ENCODE measurements around the gene PRKCD.
A peak's percentile ranks its signal among the peaks of the same experiment; 100 is the strongest.
"Not testable (repeated sequence)": the region's sequence is repeated elsewhere in the genome, so short reads cannot be mapped to it uniquely, and the experiment has no call there.

The PRKCD gene

DNA sequence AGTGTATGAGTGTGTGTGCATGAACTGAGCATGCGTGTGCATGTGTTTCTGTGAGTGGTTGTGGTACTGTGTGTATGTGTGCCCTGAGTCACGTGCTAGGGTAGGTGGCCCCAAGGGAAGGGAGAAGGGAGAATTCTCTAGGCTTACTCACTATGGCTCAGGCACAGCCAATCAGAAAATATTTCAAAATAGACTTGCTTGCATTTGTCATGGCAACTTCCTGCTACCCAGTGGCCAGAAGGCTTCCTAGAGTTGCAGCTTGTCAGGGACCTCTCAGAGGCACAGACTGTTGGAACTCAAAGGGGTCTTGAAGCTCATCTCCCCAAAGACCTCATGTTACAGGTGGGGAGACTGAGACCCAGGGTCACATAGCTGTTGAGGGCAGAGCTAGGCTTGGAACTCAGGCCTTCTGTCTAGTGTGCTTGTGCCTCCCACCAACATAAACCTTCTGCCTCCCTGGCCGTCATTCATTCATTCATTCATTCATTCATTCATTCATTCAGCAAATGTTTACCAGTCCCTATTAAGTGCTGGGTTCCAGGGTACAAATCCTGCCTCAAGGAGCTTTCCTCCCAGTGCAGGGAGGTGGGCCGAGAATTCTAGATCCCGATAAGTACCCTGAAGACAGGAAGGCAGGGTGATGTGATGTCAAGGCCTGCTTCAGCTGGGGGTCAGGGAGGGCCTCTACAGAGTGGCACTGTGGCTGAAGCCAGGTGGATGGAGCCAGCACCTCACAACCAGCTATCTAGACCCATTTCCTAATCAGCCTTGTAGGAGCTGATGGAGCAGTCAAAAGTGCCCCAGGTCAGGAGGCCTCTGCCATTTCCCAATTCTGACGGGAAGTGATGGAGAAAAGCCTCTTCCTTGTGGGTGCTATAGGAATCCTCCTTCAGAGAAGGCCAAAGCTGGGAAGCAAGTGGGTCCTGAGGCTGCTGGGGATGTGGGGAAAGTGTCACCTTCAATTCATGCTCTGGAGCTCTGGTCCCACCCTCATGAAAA is 19.9 kb upstream of the PRKCD start:
- DNase-seq: peak; percentile 67

GRCh38 chr3:53142986-53143385 is 18.0 kb upstream of the PRKCD start:
- DNase-seq: peak; percentile 58

- no peak for DNase-seq
Measured at GRCh38 chr3:53144446-53144845, 16.6 kb upstream of the PRKCD start.

DNA sequence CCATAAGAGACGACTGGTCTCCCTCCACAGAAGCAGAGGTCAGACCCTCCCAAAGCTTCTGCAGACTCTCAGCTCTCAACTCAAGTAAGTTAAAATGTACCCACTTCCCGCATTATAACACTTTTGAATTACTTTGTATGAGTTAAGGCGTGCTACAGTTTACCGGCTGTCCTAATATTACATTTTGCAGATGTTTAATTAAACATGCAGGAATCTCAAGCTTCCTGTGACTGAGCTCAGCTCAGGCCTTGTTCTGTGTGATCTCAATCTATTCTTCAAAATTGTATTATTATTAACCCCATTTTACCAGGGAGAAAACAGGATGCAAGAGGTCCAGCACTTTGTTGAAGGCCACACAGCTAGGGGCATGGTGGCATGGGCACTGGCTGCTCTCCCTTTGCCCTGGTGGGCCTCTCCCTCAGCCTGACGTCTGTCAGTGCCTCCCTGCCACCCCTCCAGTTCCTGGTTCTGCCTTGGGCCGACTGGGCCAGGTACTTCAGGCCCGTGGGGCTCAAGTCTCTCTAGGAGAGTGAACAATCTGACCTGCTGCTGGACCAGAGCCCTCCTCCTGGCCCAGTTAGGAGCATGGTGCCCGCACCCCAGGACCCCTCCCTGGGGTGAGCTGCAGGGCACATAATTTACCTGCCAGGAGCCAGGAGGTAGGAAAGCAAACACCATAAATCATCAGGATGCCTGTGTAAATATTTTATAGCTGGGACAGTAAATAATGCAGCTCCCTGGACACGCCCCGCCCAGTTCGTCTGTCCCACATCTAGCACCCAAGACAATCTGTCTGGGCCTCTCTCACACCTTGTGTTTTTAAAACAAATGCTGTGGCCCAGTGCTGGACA is 15.9 kb upstream of the PRKCD start:
- no peak for DNase-seq

- DNase-seq: no peak
Measured at GRCh38 chr3:53145713-53146080, 15.3 kb upstream of the PRKCD start.

- no peak for DNase-seq
Measured at GRCh38 chr3:53146319-53146891, 14.6 kb upstream of the PRKCD start.

GRCh38 chr3:53147151-53147902 is 13.7 kb upstream of the PRKCD start:
- no peak for DNase-seq

DNA sequence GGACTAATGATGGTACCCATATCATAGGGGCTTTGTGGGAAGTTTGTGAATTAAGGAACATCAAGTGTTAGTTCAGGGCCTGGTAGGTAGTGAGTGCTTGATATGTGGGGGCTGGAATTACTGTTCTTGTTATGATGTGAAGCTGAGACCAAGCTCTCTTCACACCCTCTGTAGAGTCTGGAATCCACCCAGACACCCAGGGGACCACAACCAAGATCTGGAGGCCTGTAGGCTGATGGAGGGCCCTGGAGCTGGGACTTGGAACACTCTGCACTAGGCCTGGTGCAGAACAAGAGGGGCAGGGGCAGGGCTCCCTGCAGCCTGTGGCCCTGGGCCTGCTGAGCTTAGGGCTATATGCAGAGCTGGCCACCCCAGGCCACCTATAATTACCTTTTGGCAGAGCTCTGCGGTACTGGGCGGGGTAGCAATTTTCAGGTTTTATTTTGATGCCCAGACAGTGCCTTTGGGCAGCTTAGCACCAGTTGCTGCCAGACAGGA is 13.1 kb upstream of the PRKCD start:
- no peak for DNase-seq

DNA sequence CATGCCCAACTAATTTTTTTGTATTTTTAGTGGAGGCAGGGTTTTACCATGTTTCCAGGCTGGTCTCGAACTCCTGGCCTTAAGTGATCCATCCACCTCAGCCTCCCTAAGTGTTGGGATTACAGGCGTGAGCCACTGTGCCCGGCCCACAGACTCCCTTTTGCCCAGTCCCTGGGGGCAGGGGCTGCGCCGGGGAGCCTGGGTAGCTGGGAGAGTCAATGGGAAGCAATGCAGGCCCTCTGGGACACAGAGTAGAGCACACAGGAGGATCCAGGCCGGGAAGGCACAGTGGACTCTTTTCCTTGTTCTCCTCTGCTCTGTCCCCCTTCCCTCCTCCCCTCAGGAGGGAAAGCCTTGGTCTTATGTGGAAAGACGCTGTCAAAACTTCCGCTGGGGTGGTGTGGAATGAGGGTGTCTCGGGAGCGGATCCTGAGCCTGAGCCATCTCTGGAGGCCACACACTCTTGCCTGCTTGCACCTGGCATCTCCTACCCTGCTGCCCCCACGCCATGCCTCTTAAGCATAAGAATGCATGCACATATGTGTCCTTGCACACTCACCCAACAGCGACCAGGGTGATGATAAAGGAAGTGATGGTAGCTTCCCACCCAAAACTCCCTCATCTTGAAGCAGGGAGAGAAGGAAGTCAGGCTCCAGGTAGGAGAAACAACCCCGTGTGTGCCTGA is 11.9 kb upstream of the PRKCD start:
- no peak for DNase-seq

DNA sequence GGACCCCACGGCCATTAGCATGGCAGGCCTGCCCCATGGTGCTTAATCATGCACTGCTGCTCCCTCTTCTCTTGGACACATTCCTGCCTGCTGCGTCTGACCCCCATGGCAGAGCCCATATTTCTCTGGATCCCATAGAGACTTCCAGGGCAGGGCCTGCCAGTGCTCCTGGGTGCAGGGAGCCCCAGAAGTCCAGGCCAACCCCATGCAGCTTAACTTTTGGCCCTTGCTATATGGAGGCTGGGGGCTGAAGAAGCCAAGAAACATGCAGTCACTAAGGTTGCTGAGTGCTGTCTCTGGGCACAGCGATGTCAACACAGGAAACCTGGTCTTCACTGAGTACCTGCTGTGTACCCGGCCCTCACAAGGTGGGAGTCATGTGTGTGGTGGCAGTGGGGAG is 11.3 kb upstream of the PRKCD start:
- DNase-seq: no peak

DNA sequence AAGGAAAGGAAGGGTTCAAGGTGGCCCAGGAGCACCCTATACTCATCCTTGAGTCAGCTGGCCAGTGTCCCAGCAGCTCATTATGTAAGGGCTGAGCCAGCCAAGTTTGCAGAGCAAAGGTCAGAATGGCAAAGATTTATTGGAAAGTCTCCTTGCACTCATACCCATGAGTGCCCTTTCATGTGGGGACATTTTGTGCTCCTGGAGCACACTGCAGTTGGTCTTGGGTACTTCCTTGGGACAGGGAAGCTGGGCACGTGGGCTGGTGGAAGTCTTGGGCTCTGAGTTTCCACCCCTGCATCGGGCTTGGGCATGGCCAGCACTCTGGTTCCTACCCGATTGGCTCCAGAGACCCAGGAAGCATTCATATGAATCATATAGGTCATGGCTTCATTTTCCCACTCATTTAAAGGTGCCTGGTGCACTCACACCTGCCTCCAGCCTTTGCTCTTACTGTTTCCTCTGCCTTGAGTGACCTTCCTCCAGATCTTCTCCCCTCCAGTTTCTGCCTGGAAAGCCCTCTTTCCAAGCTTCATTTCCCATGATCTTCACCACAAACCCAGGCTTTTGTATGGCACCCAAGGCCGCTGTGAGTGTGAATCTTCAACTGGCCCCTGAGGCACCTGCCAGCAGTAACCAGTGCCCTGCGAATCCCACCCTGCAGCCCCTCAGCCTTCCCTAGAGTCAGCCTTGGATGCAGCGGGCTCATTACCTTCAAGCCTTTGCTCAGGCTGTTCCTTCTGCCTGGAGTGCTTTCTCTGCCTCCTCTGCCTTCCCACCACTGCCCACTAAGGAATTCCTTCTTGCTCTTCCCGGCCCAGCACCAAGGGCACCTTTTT is 10.5 kb upstream of the PRKCD start:
- no peak for DNase-seq

DNA sequence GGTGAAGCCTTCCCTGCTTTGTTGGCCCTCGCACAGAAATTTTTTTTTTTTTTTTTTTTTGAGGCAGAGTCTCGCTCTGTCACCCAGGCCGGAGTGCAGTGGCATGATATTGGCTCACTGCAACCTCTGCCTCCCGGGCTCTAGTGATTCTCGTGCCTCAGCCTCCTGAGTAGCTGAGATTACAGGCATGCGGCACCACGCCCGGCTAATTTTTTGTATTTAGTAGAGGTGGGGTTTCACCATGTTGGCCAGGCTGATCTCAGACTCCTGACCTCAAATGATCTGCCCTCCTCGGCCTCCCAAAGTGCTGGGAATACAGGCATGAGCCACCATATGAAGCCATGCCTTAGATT is 9.9 kb upstream of the PRKCD start:
- not testable (repeated sequence) for DNase-seq

- no peak for DNase-seq
Measured at GRCh38 chr3:53151465-53151864, 9.5 kb upstream of the PRKCD start.

DNA sequence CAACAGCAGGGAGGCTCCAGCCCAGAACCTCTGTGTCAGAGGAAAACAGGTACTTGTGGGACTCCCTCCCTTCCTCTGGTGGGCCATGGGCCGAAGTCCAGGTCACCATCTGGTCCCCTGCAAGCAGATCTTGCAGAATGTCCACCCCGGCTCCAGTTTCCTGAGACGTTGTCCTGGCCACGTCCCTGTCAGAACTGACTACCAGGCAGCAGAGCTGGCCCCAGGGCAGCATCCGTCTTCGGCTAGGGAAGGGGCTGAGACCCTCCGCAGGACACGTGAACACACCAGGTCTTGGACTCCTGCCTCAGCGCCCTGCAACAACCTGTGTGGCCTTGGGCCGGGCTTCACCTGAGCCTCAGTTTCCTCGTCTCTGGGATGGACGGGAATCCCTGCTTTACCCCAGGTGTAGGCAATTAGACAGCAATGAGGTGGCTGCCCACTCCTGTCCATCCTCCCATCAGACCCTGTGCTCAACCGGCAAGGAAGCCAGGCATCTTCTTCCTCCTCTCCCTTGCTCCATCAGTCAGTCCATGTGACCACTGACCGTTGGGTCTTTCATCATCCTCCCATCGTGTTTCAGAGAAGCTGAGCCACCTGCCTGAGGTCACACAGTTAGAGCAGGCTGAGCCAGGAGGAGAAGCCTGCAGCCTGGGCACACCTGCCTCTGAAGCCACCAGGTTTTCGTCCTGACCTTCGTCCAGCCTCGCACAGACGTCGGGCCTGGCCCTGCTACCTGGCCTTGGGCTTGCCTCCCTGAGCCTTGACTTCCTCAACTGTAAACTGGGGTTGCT is 8.9 kb upstream of the PRKCD start:
- DNase-seq: no peak

GRCh38 chr3:53153264-53153823 is 7.7 kb upstream of the PRKCD start:
- no peak for DNase-seq

DNA sequence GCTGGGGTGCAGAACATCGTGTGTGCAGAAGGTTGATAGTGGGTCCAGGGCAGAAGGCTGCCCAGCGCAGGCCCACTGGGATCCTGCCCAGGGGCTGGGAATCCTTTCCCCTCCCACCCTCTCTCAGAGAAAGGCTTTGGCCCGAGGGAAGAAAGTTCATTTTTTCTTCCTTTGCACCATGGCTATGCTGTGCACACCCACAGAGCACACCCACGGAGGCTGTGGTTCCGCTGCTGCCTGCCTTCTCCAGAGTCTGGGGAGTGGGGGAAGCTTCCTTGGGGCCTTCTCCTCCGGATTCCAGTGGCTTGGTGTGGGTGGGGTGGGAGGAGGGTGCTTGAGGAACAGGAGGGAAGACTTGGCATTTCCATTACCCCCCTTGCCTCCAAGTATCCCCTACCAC is 7.0 kb upstream of the PRKCD start:
- DNase-seq: no peak

GRCh38 chr3:53154881-53155285 is 6.1 kb upstream of the PRKCD start:
- no peak for DNase-seq

DNA sequence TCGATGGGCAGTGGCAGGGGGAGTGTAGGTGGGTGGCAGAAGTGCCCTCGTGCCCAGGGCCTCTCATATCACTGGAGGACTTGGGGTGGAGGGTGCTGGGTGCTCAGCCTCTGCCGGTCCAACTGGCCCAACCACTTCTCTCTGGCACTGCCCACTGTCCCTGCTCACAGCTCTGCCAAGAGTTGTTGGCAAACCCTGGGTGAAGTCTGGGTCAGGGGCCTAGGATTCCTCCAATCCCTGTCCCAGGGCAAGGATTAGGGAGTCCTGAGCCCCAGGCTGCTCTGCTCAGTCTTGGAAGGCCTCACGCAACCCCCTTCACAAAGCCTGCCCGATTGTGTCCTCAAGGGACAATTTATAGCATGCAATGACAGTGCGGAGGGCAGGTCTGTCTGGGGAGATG is 5.2 kb upstream of the PRKCD start:
- DNase-seq: no peak

DNA sequence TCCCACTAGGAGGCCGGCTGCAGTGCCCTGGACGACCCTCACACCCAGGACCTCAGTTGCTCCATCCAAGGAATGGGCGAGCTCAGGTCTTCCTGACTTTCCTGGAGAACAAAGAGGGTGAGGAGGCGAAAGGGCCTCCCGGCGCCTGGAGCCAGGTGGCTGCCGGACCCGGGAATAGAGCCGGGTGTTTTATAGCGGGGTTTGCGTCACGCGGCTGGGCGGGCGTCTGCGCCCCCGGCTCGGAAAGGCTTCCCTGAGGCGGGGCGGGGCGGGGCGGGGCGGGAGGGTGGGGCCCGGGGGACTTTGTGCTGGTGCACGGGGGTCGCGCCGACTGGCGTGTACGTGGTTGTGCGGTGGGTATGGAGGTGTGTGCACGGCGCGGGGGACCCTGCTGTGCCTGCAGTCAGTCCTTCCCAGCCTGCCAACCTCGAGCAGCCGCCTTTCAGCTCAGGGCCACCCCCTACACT is 4.6 kb upstream of the PRKCD start:
- DNase-seq: no peak

Measured in CD4-positive, alpha-beta T cell treated with Interleukin-15 for 1 hour (primary cell).